PFSK-1 (cell line): ENCODE data around the gene PPP1R3C.

Experiments
- POLR2AphosphoS5 ChIP-seq: IDR thresholded peaks from 2 replicates; pipeline ENCODE4 v1.6.1; 2012; ENCODE audit warnings: low read depth, mild to moderate bottlenecking, control low read depth, low read length, moderate library complexity
- SIN3A ChIP-seq: IDR thresholded peaks from 2 replicates; pipeline ENCODE4 v1.6.1; 2012; ENCODE audit warnings: mild to moderate bottlenecking, low read length, moderate library complexity, borderline replicate concordance; ENCODE audit not compliant: insufficient read depth
- TAF1 ChIP-seq: IDR thresholded peaks from 2 replicates; pipeline ENCODE4 v1.6.1; 2012; ENCODE audit warnings: low read length, control low read depth, borderline replicate concordance; ENCODE audit not compliant: insufficient read depth
- TF ChIP-seq, protein P1 (sequence below), 2 experiments: IDR thresholded peaks; 2 replicates each; pipeline versions ENCODE4 v1.6.1 to v1.8.0; 2011 to 2012; ENCODE audit warnings: low read depth in 2 of 2, low read length in 2 of 2, control low read depth in 1 of 2, inconsistent platforms in 1 of 2, mild to moderate bottlenecking in 1 of 2, moderate library complexity in 1 of 2; ENCODE audit not compliant: insufficient read depth in 1 of 2

GRCh38 chr10:91653219-91653870 lies 20.5 kb upstream of the PPP1R3C start:
- no peak for TF ChIP-seq POLR2AphosphoS5
- no peak for TF ChIP-seq TAF1
- no peak for TF ChIP-seq SIN3A
- TF ChIP-seq, protein P1, sequence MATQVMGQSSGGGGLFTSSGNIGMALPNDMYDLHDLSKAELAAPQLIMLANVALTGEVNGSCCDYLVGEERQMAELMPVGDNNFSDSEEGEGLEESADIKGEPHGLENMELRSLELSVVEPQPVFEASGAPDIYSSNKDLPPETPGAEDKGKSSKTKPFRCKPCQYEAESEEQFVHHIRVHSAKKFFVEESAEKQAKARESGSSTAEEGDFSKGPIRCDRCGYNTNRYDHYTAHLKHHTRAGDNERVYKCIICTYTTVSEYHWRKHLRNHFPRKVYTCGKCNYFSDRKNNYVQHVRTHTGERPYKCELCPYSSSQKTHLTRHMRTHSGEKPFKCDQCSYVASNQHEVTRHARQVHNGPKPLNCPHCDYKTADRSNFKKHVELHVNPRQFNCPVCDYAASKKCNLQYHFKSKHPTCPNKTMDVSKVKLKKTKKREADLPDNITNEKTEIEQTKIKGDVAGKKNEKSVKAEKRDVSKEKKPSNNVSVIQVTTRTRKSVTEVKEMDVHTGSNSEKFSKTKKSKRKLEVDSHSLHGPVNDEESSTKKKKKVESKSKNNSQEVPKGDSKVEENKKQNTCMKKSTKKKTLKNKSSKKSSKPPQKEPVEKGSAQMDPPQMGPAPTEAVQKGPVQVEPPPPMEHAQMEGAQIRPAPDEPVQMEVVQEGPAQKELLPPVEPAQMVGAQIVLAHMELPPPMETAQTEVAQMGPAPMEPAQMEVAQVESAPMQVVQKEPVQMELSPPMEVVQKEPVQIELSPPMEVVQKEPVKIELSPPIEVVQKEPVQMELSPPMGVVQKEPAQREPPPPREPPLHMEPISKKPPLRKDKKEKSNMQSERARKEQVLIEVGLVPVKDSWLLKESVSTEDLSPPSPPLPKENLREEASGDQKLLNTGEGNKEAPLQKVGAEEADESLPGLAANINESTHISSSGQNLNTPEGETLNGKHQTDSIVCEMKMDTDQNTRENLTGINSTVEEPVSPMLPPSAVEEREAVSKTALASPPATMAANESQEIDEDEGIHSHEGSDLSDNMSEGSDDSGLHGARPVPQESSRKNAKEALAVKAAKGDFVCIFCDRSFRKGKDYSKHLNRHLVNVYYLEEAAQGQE (IDR thresholded peaks at IDR 0.05; ENCODE audit: insufficient read depth in 1 of 2, low read depth in 2 of 2, low read length in 2 of 2) = no peak
